IMR-90 (cell line): ENCODE measurements around the gene COLQ. TPM values are rescaled to one million over a fixed set of nuclear protein-coding genes. Genes with fewer than 3 reads are reported as not detected.
"Not testable (repeated sequence)": the region's sequence is repeated elsewhere in the genome, so short reads cannot be mapped to it uniquely, and the experiment has no call there.

Experiments
- ATAC-seq: fragments of 200-7000 bp; cut with Tn5 transposase; 2 replicates; pipeline ENCODE4 v1.9.1; 2020; ENCODE audit warnings: low read depth, mild to moderate bottlenecking, moderate library complexity
- BruUV-seq: library from RNA; stranded (reverse); fragments of 400-500 nt; replicated peaks from 2 replicates; lab custom pipeline; 2021; lab: Mats Ljungman, UMichigan
- CTCF ChIA-PET: fragments of 300-600 bp; formaldehyde crosslinking; extraction: SDS; loops from one replicate; lab custom pipeline; 2021; ENCODE audit warnings: antibody characterized with exemption; lab: Yijun Ruan, JAX
- POLR2A ChIA-PET: fragments of 300-600 bp; sonication (Branson Sonifier 250); formaldehyde crosslinking; loops from one replicate; lab custom pipeline; 2022; ENCODE audit warnings: antibody characterized with exemption; ENCODE audit not compliant: unreplicated experiment; lab: Charles Lee
- DNase-seq: peaks from one replicate; pipeline ENCODE4 v3.0.0; 2013
- H2AFZ ChIP-seq: replicated peaks from 2 replicates; pipeline ENCODE3; 2013; ENCODE audit warnings: low read length, mild to moderate bottlenecking; ENCODE audit not compliant: poor library complexity
- H2AK5ac ChIP-seq: 2 replicates; pipeline ENCODE4 v1.6.1; 2013; ENCODE audit warnings: low read depth, low read length, inconsistent platforms
- H2AK9ac ChIP-seq: replicated peaks from 2 replicates; pipeline ENCODE3; 2013; ENCODE audit warnings: mild to moderate bottlenecking, low read depth, low read length, moderate library complexity; ENCODE audit not compliant: poor library complexity
- H2BK120ac ChIP-seq: 2 replicates; pipeline ENCODE4 v1.6.1; 2013; ENCODE audit warnings: low read depth, low read length, inconsistent platforms
- H2BK15ac ChIP-seq: 3 replicates; pipeline ENCODE4 v1.6.1; 2013; ENCODE audit warnings: low read depth, low read length, inconsistent platforms
- H2BK20ac ChIP-seq: 2 replicates; pipeline ENCODE4 v1.6.1; 2013; ENCODE audit warnings: low read depth, mild to moderate bottlenecking, inconsistent platforms, low read length, moderate library complexity
- H2BK5ac ChIP-seq: 2 replicates; pipeline ENCODE4 v1.6.1; 2013; ENCODE audit warnings: mild to moderate bottlenecking, low read depth, low read length, inconsistent platforms; ENCODE audit not compliant: poor library complexity, severe bottlenecking
- H3K14ac ChIP-seq: replicated peaks from 2 replicates; pipeline ENCODE4 v1.6.1; 2013; ENCODE audit warnings: low read depth, low read length, inconsistent platforms
- H3K18ac ChIP-seq: 2 replicates; pipeline ENCODE4 v1.6.1; 2013; ENCODE audit warnings: low read depth, low read length, control low read depth
- H3K23ac ChIP-seq: 2 replicates; pipeline ENCODE4 v1.6.1; 2013; ENCODE audit warnings: low read depth, low read length, inconsistent platforms
- H3K27ac ChIP-seq: 2 replicates; pipeline ENCODE4 v1.5.1; 2013; ENCODE audit warnings: mild to moderate bottlenecking, control low read depth, low read length; ENCODE audit not compliant: insufficient read depth
- H3K27me3 ChIP-seq: 2 replicates; pipeline ENCODE4 v1.6.1; 2013; ENCODE audit warnings: low read length; ENCODE audit not compliant: control insufficient read depth, insufficient read depth
- H3K36me3 ChIP-seq: 2 replicates; pipeline ENCODE4 v1.6.1; 2013; ENCODE audit warnings: low read length, mixed read lengths; ENCODE audit not compliant: control insufficient read depth, insufficient read depth
- H3K4ac ChIP-seq: 2 replicates; pipeline ENCODE4 v1.6.1; 2013; ENCODE audit warnings: low read depth, low read length, inconsistent platforms
- H3K4me1 ChIP-seq: 2 replicates; pipeline ENCODE4 v1.6.1; 2013; ENCODE audit warnings: low read length, mixed read lengths; ENCODE audit not compliant: control insufficient read depth, insufficient read depth
- H3K4me2 ChIP-seq: 2 replicates; pipeline ENCODE4 v1.6.1; 2013; ENCODE audit warnings: low read depth, mild to moderate bottlenecking, control low read depth, low read length, moderate library complexity
- H3K4me3 ChIP-seq: 2 replicates; pipeline ENCODE4 v1.5.1; 2013; ENCODE audit warnings: low read depth, mild to moderate bottlenecking, control low read depth, low read length, moderate library complexity; ENCODE audit not compliant: insufficient read depth
- H3K56ac ChIP-seq: 2 replicates; pipeline ENCODE4 v1.6.1; 2013; ENCODE audit warnings: low read length, inconsistent platforms; ENCODE audit not compliant: insufficient read depth; ENCODE audit errors: extremely low read depth
- H3K79me1 ChIP-seq, 2 experiments: 2 replicates each; pipeline ENCODE4 v1.6.1; 2013; ENCODE audit warnings: low read length in 2 of 2, inconsistent platforms in 1 of 2, low read depth in 1 of 2
- H3K9ac ChIP-seq: 2 replicates; pipeline ENCODE4 v1.6.1; 2013; ENCODE audit warnings: low read depth, low read length, control low read depth
- H3K9me1 ChIP-seq: 2 replicates; pipeline ENCODE4 v1.6.1; 2013; ENCODE audit warnings: low read length, inconsistent platforms; ENCODE audit not compliant: insufficient read depth
- H3K9me3 ChIP-seq: 2 replicates; pipeline ENCODE4 v1.6.1; 2013; ENCODE audit warnings: low read length; ENCODE audit not compliant: control insufficient read depth, insufficient read depth
- H4K20me1 ChIP-seq: 2 replicates; pipeline ENCODE4 v1.6.1; 2013; ENCODE audit warnings: low read length, inconsistent platforms; ENCODE audit not compliant: insufficient read depth
- H4K5ac ChIP-seq: 2 replicates; pipeline ENCODE4 v1.6.1; 2013; ENCODE audit warnings: mild to moderate bottlenecking, low read depth, low read length, control low read depth
- H4K8ac ChIP-seq, 2 experiments: 2 replicates each; pipeline ENCODE4 v1.6.1; 2013; ENCODE audit warnings: low read depth in 2 of 2, low read length in 2 of 2, control low read depth in 1 of 2, inconsistent platforms in 1 of 2
- H4K91ac ChIP-seq: 2 replicates; pipeline ENCODE4 v1.6.1; 2013; ENCODE audit warnings: low read depth, low read length, inconsistent platforms; ENCODE audit not compliant: insufficient read depth
- CTCF ChIP-seq: conservative IDR thresholded peaks from 2 replicates; pipeline ENCODE4 v1.5.1; 2012; ENCODE audit warnings: mild to moderate bottlenecking, low read depth, low read length, improper control_type of control experiment
- MAZ ChIP-seq: IDR thresholded peaks from 2 replicates; pipeline ENCODE4 v1.6.1; 2012; ENCODE audit warnings: low read depth, mild to moderate bottlenecking, low read length, improper control_type of control experiment, moderate library complexity, borderline replicate concordance
- RAD21 ChIP-seq: IDR thresholded peaks from 2 replicates; pipeline ENCODE4 v1.6.1; 2012; ENCODE audit warnings: low read length, improper control_type of control experiment
- WGBS, 2 experiments: methylation state at CpG; one replicate each; pipeline versions ENCODE4 v1.1.5 to v1.1.7; 2013; ENCODE audit warnings: missing lambda C conversion rate in 2 of 2; ENCODE audit not compliant: insufficient read length in 1 of 2; ENCODE audit errors: extremely low coverage in 2 of 2; 5-methylcytosine and 5-hydroxymethylcytosine counted together
- dilution Hi-C: fragments of 300-500 bp; cut with HindIII; formaldehyde crosslinking; loops from one replicate; pipeline ENCODE4 v1.14.3; 2018; ENCODE audit warnings: low sequenced_read_pairs; ENCODE audit not compliant: unreplicated experiment
- in situ Hi-C: fragments of 300-500 bp; cut with MboI; formaldehyde crosslinking; loops from 3 replicates; pipeline ENCODE4 v1.14.3; 2019; ENCODE audit warnings: low sequenced_read_pairs, inconsistent platforms, mixed read lengths
- intact Hi-C: fragments of 100-400 bp; cut with micrococcal nuclease; formaldehyde crosslinking; loops from 2 replicates; pipeline ENCODE4 v1.10.0; 2022
- polyA plus RNA-seq, 3 experiments: library from polyadenylated mRNA; depleted of rRNA; stranded (reverse); fragments of >200 nt; gene quantifications; 2 replicates each; pipeline ENCODE4 v1.2.3, GENCODE V29; 2012; ENCODE audit warnings: low replicate concordance in 1 of 3
- total RNA-seq: library from RNA; depleted of rRNA; stranded (reverse); fragments of >200 nt; gene quantifications from 2 replicates; pipeline ENCODE4 v1.2.3, GENCODE V29; 2012

The COLQ gene
- total and polyA plus RNA-seq, 2 of the 4 experiments (the other 2 are of a cell fraction): 0.18 to 0.65 TPM

GRCh38 chr3:15458212-15458780, 63.2 kb downstream of the COLQ start:
- no peak for ATAC-seq
- dilution Hi-C loops: no loop called here

GRCh38 chr3:15456915-15457314, 64.6 kb downstream of the COLQ start:
- H3K36me3 ChIP-seq, H2BK20ac ChIP-seq, H3K4ac ChIP-seq, dilution Hi-C loops, H3K18ac ChIP-seq, H2AK5ac ChIP-seq, H2AFZ ChIP-seq, DNase-seq, H2BK120ac ChIP-seq, H3K9me3 ChIP-seq, BruUV-seq, H2BK15ac ChIP-seq, H4K91ac ChIP-seq, H3K56ac ChIP-seq, H3K14ac ChIP-seq, H3K9ac ChIP-seq, H4K20me1 ChIP-seq, H3K27me3 ChIP-seq, H3K9me1 ChIP-seq, H3K27ac ChIP-seq, in situ Hi-C loops, intact Hi-C loops, POLR2A ChIA-PET, H3K79me1 ChIP-seq, H3K23ac ChIP-seq, H3K4me3 ChIP-seq, H4K5ac ChIP-seq, H4K8ac ChIP-seq, ATAC-seq, H2AK9ac ChIP-seq, H3K4me1 ChIP-seq, H3K4me2 ChIP-seq, H2BK5ac ChIP-seq: not testable (repeated sequence)
- no CpG with 5 or more reads among the region's 10 CpGs for WGBS, 2 experiments
- CTCF ChIA-PET: interaction anchor here (0.7 kb wide), 1 partner anchor 120 kb away, joined by 3 read pairs; no protein-coding TSS in a partner anchor

More at GRCh38 chr3:15458212-15458780, 63.2 kb downstream of the COLQ start:
- no peak overlapping the region for H2AK5ac ChIP-seq
- no peaks in the 10 kb centered on the region for H3K36me3 ChIP-seq
- no peaks in the 10 kb centered on the region for H3K4me1 ChIP-seq
- intact Hi-C loops (no loop called here), in situ Hi-C loops (no loop called here)
- no peak for DNase-seq
- H4K20me1 ChIP-seq: no peaks in the 10 kb centered on the region; the same call in 1 of the 2 replicates
- no peak overlapping the region for H2AFZ ChIP-seq
- H2BK120ac ChIP-seq: no peak overlapping the region
- H3K9me1 ChIP-seq: no peaks in the 10 kb centered on the region
- no peak overlapping the region for H3K4me3 ChIP-seq
- H3K9ac ChIP-seq: no peak overlapping the region
- no TSS peak for BruUV-seq
- H3K27ac ChIP-seq: no peak overlapping the region
- no CpG with 5 or more reads among the region's 7 CpGs for WGBS, 2 experiments
- H3K18ac ChIP-seq: no peak overlapping the region
- H3K9me3 ChIP-seq: peaks cover 2% of the 10 kb centered on the region; the same call in 1 of the 2 replicates
- no peak overlapping the region for H4K8ac ChIP-seq
- H2BK20ac ChIP-seq: no peak overlapping the region
- H3K14ac ChIP-seq: no peak overlapping the region
- no peak overlapping the region for H2BK5ac ChIP-seq
- no peak overlapping the region for H3K4ac ChIP-seq
- H3K27me3 ChIP-seq: no peaks in the 10 kb centered on the region; the same call in 1 of the 2 replicates
- H3K23ac ChIP-seq: no peak overlapping the region
- H2BK15ac ChIP-seq: no peak overlapping the region
- H3K4me2 ChIP-seq: no peak overlapping the region
- no peaks in the 10 kb centered on the region for H3K79me1 ChIP-seq
- TF ChIP-seq CTCF (no peak), RAD21 (no peak), MAZ (no peak)
- H4K91ac ChIP-seq: no peak overlapping the region
- ChIA-PET POLR2A (no interaction called here), CTCF (no interaction called here)
- H3K56ac ChIP-seq: no peak overlapping the region
- H2AK9ac ChIP-seq: no peak overlapping the region
- no peak overlapping the region for H4K5ac ChIP-seq
